KG1 (cell line): Measurements from ENCODE around the gene CNIH3.

Experiments
- DNase-seq: peaks from one replicate; lab custom pipeline; 2025; lab: John Stamatoyannopoulos, UW

CNIH3 gene

DNA sequence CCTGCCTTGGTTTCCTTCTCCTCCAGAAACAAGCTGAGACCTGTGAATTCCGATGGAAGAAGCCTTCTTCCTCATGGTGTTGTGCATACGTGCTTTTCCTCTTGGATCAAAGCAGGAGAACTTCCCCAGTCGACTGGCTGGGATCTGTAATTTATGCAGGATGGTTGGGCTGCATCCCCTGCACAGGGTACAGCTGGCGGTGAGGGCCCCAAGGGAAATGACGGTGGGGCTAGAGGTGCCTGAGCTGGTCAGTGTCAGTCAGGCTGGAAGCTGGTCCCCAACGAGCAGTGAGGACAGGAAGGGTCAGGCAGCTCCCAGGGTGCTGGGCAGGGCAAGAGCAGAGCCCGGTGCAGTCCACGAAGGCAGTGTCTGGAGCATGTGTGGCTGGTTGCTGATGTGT, 106.7 kb downstream of the CNIH3 start:
- no peak for DNase-seq

GRCh38 chr1:224724566-224724965, 108.4 kb downstream of the CNIH3 start:
- DNase-seq, result no peak

- DNase-seq, result no peak
Measured at GRCh38 chr1:224726441-224727182, 110.5 kb downstream of the CNIH3 start.

GRCh38 chr1:224727351-224728289, 111.5 kb downstream of the CNIH3 start:
- DNase-seq, result no peak

- no peak for DNase-seq
Measured at GRCh38 chr1:224730540-224730939, 114.4 kb downstream of the CNIH3 start.

DNA sequence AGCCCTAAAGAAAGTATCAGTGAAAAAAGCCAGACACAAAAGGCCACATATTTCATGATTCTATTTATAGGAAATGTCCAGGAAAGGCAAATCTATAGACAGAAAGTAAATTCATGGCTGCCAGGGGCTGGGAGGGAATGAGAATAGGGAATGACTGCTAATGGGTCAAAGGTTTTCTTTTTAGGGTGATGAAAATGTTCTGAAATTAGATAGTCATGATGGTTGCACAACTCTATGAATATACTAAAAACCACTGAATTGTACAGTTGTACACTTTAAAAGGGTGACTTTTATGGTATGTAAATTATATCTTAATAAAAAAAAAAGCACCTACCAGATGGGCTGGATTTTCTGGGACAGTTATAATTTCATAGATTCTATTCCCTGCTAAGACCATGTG, 114.8 kb downstream of the CNIH3 start:
- no peak for DNase-seq

GRCh38 chr1:224731633-224732032, 115.5 kb downstream of the CNIH3 start:
- no peak for DNase-seq

- DNase-seq, result no peak
Measured at GRCh38 chr1:224732377-224733026, 116.4 kb downstream of the CNIH3 start.

DNA sequence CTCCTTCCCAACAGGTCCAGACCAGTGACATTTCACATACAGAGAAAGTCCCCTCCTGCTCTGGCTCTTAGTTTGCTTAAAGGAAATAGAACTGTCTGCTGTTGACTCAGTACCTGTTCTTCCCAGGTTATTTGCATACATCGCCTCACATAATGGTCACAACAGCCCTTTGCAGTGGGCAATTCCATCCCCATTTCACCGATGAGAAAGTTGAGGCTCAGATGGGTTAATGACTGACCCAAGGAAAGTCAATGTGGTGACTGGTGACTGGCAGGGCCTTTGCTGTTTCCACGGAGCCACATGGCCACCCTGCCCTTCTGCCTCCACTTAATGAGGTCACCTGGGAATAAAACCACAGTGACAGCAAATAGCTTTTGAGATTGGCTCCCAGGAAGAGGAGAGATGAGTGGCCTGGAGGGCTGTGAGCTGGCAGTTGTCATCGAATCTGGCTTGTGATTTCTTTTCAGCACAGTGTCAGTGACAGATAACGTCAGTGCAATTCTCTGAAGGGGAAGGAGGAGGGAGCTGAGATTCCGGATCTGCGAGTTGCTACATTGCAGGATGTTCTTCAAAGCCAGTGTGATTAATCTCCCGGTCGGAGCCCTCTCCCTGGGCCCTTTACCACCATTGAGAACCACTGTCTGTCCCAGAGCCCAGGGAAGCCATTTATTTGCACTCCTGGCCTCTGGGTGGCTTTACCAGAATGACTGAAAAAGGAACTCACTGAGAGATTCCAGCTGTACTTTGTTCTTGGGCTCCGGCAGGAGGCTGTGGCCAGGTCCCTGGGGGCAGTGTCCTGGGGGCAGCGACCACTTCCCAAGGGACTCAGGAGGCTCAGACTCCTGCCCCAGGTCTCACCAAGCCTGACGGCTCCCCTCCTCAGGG, 117.2 kb downstream of the CNIH3 start:
- no peak for DNase-seq

DNA sequence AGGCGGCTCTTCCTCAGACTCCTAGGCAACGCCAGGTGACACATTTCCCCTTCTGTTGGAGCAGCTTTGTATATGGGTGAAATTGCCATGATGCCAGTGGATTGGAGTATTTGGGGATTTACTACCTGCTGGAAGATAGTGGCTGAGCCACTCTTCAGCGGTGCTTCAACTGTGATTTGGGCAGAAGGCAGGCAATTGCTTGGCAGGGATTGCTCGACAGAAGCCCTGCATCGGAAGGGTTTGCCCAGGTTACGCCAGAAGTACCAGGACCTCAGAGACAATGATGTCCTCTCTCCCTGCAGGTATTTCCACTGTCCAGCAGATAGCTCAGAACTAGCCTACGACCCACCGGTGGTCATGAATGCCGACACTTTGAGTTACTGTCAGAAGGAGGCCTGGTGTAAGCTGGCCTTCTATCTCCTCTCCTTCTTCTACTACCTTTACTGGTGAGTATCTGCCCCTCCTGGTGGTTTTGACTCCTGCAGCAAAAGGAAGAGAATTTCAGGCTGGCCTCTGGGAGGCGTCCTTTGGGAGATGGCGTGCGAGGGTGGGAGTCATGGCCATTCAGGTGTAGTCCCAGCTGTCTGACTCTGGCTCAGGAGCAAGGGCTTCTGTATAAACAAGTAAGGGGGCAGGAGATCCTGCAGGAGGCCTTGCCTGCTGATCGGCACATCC, 118.3 kb downstream of the CNIH3 start:
- DNase-seq, result no peak

GRCh38 chr1:224735159-224735558, 119.0 kb downstream of the CNIH3 start:
- no peak for DNase-seq

DNA sequence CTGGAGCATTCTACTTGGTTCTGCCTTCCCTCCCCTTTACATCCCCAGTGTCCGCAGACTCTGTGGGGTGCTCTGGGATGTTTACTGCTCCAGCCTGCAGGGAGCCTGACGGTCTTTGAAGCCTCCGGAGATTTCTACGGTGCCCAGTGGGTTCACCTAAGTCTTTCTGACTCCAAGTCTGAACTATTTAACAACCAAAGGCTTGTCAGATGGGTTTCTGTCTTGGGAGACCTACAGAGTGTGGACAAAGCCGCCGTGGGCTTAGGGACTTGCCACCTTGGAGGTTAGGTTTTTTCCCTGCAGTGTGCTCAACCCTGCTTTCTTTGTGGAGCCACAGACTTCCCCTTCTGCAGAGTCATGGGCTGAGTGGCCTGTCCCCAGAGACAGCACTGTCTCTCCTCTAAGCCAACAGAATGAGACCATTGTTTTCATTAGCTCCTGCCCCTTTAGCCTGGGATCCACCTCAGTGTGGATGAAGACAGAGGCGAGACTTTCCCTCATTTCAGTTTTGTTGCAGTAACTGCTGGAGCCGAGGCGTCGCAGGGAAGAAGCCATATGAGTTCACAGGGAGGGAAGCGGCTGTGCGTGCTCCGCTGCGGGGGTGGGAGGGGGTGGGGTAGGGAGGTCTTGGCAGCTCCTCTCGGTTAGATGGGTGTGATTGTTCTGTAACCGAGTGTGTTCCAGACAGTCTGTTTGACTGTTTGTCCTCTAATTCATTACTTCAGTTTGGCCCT, 120.7 kb downstream of the CNIH3 start:
- no peak for DNase-seq

DNA sequence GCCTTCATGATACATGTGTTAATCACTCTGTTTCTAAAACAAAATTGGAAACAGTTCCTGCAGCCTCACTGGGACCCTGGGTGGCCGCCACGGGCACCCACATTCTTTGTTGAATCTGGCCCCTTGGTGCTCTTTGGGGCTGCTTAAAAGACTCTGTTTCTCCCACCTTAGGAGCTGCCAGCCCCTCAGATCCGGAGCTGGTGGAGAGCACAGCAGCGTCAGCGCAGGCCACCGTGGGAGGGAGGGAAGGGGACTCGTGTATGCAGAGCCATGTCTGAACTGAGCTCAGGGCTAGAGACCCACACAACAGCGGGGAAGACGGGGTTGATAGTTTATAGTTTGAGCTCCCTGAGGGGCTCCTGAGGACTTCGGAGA, 121.2 kb downstream of the CNIH3 start:
- no peak for DNase-seq

GRCh38 chr1:224739303-224739996, 123.3 kb downstream of the CNIH3 start:
- no peak for DNase-seq

DNA sequence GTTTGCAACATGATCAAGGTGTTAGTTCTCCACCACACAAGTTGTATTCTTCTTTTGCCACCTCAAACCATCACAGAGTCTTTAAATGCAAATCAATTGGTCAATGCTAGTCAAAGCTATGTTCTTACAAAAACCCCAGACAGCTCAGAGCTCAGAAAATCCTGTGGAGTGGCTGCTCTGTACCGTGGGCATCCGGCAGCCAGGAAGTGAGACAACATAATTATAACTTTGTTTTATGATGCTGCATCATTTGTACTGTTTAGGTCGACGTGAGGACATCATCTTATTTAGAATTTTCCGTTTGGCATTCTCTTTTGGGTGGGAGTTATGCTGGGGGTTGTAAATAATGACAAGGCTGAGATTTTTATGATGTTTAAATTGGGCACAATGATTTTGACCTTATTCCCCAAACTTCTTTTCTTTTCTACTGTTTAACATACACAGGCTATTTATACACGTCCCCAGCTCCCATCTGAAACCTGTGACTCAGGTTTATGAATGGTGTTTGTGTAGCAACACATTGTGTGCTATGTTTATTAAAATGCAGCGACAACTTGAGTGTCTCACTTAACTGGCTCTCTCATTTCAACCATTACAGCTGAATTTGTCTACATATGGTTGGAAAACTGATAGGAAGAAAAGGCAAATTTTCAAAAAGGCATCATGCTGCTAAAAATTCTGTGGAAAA, 124.0 kb downstream of the CNIH3 start:
- no peak for DNase-seq

DNA sequence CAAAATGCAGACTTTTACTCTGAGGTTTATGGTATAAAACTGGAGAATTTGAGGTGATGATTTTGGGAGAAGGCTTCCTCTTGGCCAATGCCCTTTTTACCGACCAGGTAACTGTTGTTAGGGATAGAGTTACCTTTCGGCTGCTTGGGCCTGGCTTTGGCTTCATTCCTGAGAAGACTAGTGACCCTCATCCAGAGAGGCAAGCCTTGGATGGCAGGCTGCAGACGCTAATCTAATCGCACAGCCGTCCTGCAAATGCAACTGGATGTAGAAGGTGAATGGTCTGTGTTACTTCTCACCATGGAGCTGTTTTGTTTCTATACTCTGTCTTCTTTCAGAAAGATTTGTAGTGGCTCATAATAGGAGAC, 124.6 kb downstream of the CNIH3 start:
- DNase-seq, result no peak

DNA sequence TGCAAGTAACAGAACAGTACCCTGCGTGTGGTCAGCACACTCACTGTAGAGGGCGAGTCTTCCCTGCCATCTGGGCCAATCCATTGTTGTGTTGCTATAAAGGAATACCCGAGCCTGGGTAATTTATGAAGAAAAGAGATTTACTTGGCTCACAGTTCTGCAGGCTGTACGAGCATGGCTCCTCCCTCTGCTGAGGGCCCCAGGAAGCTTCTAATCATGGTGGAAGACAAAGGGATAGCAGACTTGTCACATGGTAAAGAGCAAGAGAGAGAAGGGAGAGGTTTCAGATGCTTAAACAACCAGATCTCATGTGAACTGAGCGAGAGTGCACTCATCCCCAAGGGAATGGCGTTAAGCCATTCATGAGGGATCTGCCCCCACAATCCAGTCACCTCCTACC, 126.2 kb downstream of the CNIH3 start:
- DNase-seq, result no peak

- DNase-seq, result no peak
Measured at GRCh38 chr1:224743608-224744164, 127.6 kb downstream of the CNIH3 start.

- DNase-seq, result no peak
Measured at GRCh38 chr1:224744521-224744920, 128.4 kb downstream of the CNIH3 start.
